B cell (primary cell): ENCODE results near the gene DDRGK1. TPM values are rescaled to one million over a fixed set of nuclear protein-coding genes. Genes with fewer than 3 reads are reported as not detected.

Experiments used
- ATAC-seq: fragments of 200-7000 bp; cut with Tn5 transposase; one replicate; pipeline ENCODE4 v1.10.0; 2021; ENCODE audit warnings: low read depth, mild to moderate bottlenecking, moderate number of reproducible peaks, moderate library complexity
- CTCF ChIA-PET: fragments of 350-600 bp; sonication (Branson Sonifier 250); formaldehyde crosslinking; loops from one replicate; lab custom pipeline; 2021; ENCODE audit warnings: antibody characterized with exemption, inconsistent platforms; lab: Charles Lee
- POLR2A ChIA-PET: fragments of 350-600 bp; sonication (Branson Sonifier 250); formaldehyde crosslinking; loops from one replicate; lab custom pipeline; 2021; ENCODE audit warnings: antibody characterized with exemption; lab: Charles Lee
- DNase-seq: peaks from one replicate; pipeline ENCODE4 v3.0.0; 2013
- H2AFZ ChIP-seq: 2 replicates; pipeline ENCODE4 v1.6.1; 2012; ENCODE audit warnings: mild to moderate bottlenecking, low read depth, low read length; ENCODE audit not compliant: insufficient read depth, poor library complexity, severe bottlenecking
- H3K27ac ChIP-seq, 2 donors: 1 replicate in 1 of 2; 2 replicates in 1 of 2; pipeline ENCODE4 v1.5.1; 2012 to 2013; ENCODE audit warnings: low read length in 2 of 2, mild to moderate bottlenecking in 2 of 2, moderate library complexity in 1 of 2
- H3K27me3 ChIP-seq, 4 experiments: fragments of 200-600 bp in 1 of 4; sonication (generic) in 1 of 4; replicated peaks in 1 of 4; 1 replicate in 2 of 4; 2 replicates in 2 of 4; pipeline versions ENCODE4 v1.6.1 to v1.7.0; 2013 to 2016; ENCODE audit warnings: low read length in 3 of 4, mild to moderate bottlenecking in 2 of 4, mixed read lengths in 1 of 4, moderate library complexity in 1 of 4; ENCODE audit not compliant: insufficient read depth in 4 of 4, control insufficient read depth in 3 of 4; ENCODE audit errors: control extremely low read depth in 1 of 4
- H3K36me3 ChIP-seq, 2 experiments: replicated peaks in 1 of 2; 1 replicate in 1 of 2; 2 replicates in 1 of 2; pipeline versions ENCODE4 v1.6.1 to v1.7.1; 2013; ENCODE audit warnings: low read length in 1 of 2; ENCODE audit not compliant: insufficient read depth in 2 of 2, control insufficient read depth in 1 of 2; ENCODE audit errors: control extremely low read depth in 1 of 2, extremely low read depth in 1 of 2
- H3K4me1 ChIP-seq, 2 donors: fragments of 200-600 bp in 1 of 2; sonication (generic) in 1 of 2; 1 replicate in 1 of 2; 2 replicates in 1 of 2; pipeline versions ENCODE4 v1.5.1 to v1.6.1; 2013 to 2017; ENCODE audit warnings: low read length in 2 of 2; ENCODE audit not compliant: control insufficient read depth in 2 of 2, insufficient read depth in 2 of 2
- H3K4me2 ChIP-seq: replicated peaks from 2 replicates; pipeline ENCODE3; 2012; ENCODE audit warnings: mild to moderate bottlenecking, low read depth, low read length; ENCODE audit not compliant: poor library complexity, severe bottlenecking
- H3K4me3 ChIP-seq, 5 experiments: fragments of 200-600 bp in 1 of 5; sonication (generic) in 1 of 5; 1 replicate in 3 of 5; 2 replicates in 2 of 5; pipeline versions ENCODE4 v1.5.1 to v1.7.0; 2011 to 2016; ENCODE audit warnings: low read length in 4 of 5, mild to moderate bottlenecking in 4 of 5, low read depth in 2 of 5, control low read depth in 1 of 5, moderate library complexity in 1 of 5; ENCODE audit not compliant: insufficient read depth in 1 of 5; ENCODE audit errors: control extremely low read depth in 1 of 5, extremely low read depth in 1 of 5
- H3K79me2 ChIP-seq: fragments of 200-600 bp; sonication (generic); one replicate; pipeline ENCODE4 v1.6.0; 2016; ENCODE audit warnings: low read length; ENCODE audit not compliant: control insufficient read depth, insufficient read depth
- H3K9ac ChIP-seq: fragments of 200-600 bp; sonication (generic); 2 replicates; pipeline ENCODE4 v1.6.1; 2017; ENCODE audit warnings: mild to moderate bottlenecking, low read length, moderate library complexity
- H3K9me3 ChIP-seq, 3 donors: one replicate each; pipeline versions ENCODE4 v1.6.1 to v1.7.1; 2013; ENCODE audit warnings: low read length in 2 of 3; ENCODE audit not compliant: control insufficient read depth in 2 of 3, insufficient read depth in 1 of 3; ENCODE audit errors: control extremely low read depth in 1 of 3
- H4K20me1 ChIP-seq: 2 replicates; pipeline ENCODE4 v1.6.0; 2012; ENCODE audit warnings: mild to moderate bottlenecking, low read length; ENCODE audit not compliant: insufficient read depth, control insufficient read depth, poor library complexity, severe bottlenecking
- H3K27ac Mint-ChIP-seq: one replicate; pipeline ENCODE4 v1.8.0; 2021; ENCODE audit warnings: mixed read lengths
- H3K27me3 Mint-ChIP-seq: one replicate; pipeline ENCODE4 v1.8.0; 2021; ENCODE audit warnings: mixed read lengths
- H3K4me1 Mint-ChIP-seq: one replicate; pipeline ENCODE4 v1.8.0; 2021; ENCODE audit warnings: mixed read lengths
- H3K4me3 Mint-ChIP-seq: one replicate; pipeline ENCODE4 v1.8.0; 2021; ENCODE audit warnings: mixed read lengths
- H3K9me3 Mint-ChIP-seq: one replicate; pipeline ENCODE4 v1.8.0; 2022; ENCODE audit warnings: mixed read lengths; ENCODE audit not compliant: insufficient read depth
- EZH2 ChIP-seq: IDR thresholded peaks from 2 replicates; pipeline ENCODE4 v1.6.1; 2012; ENCODE audit warnings: borderline replicate concordance, low read depth, mild to moderate bottlenecking, moderate library complexity, low read length; ENCODE audit not compliant: insufficient read depth, poor library complexity, severe bottlenecking
- WGBS: methylation state at CpG from one replicate; pipeline ENCODE4 v1.1.5; 2013; ENCODE audit warnings: missing lambda C conversion rate; ENCODE audit not compliant: insufficient coverage; 5-methylcytosine and 5-hydroxymethylcytosine counted together
- intact Hi-C: fragments of 100-400 bp; cut with micrococcal nuclease; formaldehyde crosslinking; loops from one replicate; pipeline ENCODE4 v1.10.0; 2022
- polyA plus RNA-seq: library from polyadenylated mRNA; depleted of rRNA; stranded (reverse); fragments of >200 nt; gene quantifications from 2 replicates; pipeline ENCODE4 v1.2.3, GENCODE V29; 2012
- total RNA-seq, 2 donors: library from RNA; stranded (reverse); fragments of 120-200 nt in 1 of 2; gene quantifications; 1 replicate in 1 of 2; 2 replicates in 1 of 2; pipeline versions ENCODE4 v1.2.3 to v1.2.4, GENCODE V29; 2013 to 2022
- TF ChIP-seq, protein P1 (sequence below): fragments of 200-600 bp; IDR thresholded peaks from one replicate; pipeline ENCODE4 v1.8.0; 2022; ENCODE audit warnings: antibody characterized with exemption, mild to moderate bottlenecking

Gene DDRGK1
- total and polyA plus RNA-seq, 2 donors (not counting 1 experiment from before 2014, with no cell fraction given) = 35.6 to 51.9 TPM

- intact Hi-C loops = no loop called here
- no peak for TF ChIP-seq EZH2
- TF ChIP-seq, protein P1, sequence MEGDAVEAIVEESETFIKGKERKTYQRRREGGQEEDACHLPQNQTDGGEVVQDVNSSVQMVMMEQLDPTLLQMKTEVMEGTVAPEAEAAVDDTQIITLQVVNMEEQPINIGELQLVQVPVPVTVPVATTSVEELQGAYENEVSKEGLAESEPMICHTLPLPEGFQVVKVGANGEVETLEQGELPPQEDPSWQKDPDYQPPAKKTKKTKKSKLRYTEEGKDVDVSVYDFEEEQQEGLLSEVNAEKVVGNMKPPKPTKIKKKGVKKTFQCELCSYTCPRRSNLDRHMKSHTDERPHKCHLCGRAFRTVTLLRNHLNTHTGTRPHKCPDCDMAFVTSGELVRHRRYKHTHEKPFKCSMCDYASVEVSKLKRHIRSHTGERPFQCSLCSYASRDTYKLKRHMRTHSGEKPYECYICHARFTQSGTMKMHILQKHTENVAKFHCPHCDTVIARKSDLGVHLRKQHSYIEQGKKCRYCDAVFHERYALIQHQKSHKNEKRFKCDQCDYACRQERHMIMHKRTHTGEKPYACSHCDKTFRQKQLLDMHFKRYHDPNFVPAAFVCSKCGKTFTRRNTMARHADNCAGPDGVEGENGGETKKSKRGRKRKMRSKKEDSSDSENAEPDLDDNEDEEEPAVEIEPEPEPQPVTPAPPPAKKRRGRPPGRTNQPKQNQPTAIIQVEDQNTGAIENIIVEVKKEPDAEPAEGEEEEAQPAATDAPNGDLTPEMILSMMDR = no peak
- Histone ChIP-seq H3K79me2 (no peaks in the 10 kb centered on the region), H2AFZ (no peak overlapping the region), H3K4me1 (no peaks in the 10 kb centered on the region), H3K9me3 (peaks cover 0 to under 1% (median 0%) of the 10 kb centered on the region in 3 donors), H3K9ac (no peak overlapping the region), H3K27me3 (peaks cover 0 to 27% (median 5%) of the 10 kb centered on the region in 4 experiments), H3K27ac (no peak overlapping the region), H3K36me3 (no peaks in the 10 kb centered on the region), H3K4me2 (no peak overlapping the region), H3K4me3 (no peak overlapping the region), H4K20me1 (no peaks in the 10 kb centered on the region)
- Mint-ChIP-seq H3K27ac (no peak overlapping the region), H3K9me3 (no peaks in the 10 kb centered on the region), H3K27me3 (peaks cover 16% of the 10 kb centered on the region), H3K4me1 (peaks cover 3% of the 10 kb centered on the region), H3K4me3 (no peak overlapping the region)
- DNase-seq = no peak
- ChIA-PET POLR2A (no interaction called here), CTCF (no interaction called here)
- WGBS = 90% methylated on average over 8 of the region's 15 CpGs
- no peak for ATAC-seq
Measured at GRCh38 chr20:3231889-3232588, 27.6 kb upstream of the DDRGK1 start.

DNA sequence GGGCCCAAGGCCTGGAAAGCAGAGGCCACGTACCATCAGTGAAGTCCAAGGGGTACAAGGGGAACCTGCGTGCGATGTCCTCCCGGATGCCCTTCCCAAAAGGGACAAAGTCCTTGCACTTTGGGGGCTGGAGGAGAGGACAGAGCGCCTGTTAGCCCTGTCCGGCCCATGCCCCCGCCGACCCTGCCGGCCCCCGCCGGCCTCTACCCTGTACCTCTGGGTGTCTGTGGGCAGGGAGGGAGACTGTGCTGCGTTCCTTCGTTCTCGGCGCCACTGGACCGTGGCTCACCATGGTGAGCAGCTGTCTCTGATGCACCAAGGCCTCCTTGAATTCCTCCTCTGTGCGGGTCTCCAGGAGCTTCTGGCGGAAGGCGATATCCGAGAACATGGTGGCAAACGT is 26.6 kb upstream of the DDRGK1 start:
- Mint-ChIP-seq H3K9me3 (no peaks in the 10 kb centered on the region), H3K27ac (no peak overlapping the region), H3K27me3 (peaks cover 9% of the 10 kb centered on the region), H3K4me1 (no peaks in the 10 kb centered on the region), H3K4me3 (no peak overlapping the region)
- TF ChIP-seq, protein P1 = no peak
- no peak for TF ChIP-seq EZH2
- no peak overlapping the region for H3K4me2 ChIP-seq
- DNase-seq (no peak), ATAC-seq (no peak)
- H3K27me3 ChIP-seq = peaks cover 0 to 18% (median 2%) of the 10 kb centered on the region in 4 experiments
- H4K20me1 ChIP-seq = no peaks in the 10 kb centered on the region
- H3K36me3 ChIP-seq = no peaks in the 10 kb centered on the region
- H3K9ac ChIP-seq = no peak overlapping the region
- H3K4me1 ChIP-seq = no peaks in the 10 kb centered on the region
- 94% methylated on average over 20 of the region's 21 CpGs for WGBS
- H3K79me2 ChIP-seq = no peaks in the 10 kb centered on the region
- intact Hi-C loops = no loop called here
- no peak overlapping the region for H3K27ac ChIP-seq
- H3K4me3 ChIP-seq = no peak overlapping the region
- no peaks in the 10 kb centered on the region for H3K9me3 ChIP-seq
- H2AFZ ChIP-seq = no peak overlapping the region
- CTCF ChIA-PET = no interaction called here
- POLR2A ChIA-PET = no interaction called here
